ENCODE results near the gene TP53TG3D. TPM values are rescaled to one million over a fixed set of nuclear protein-coding genes. Genes with fewer than 3 reads are reported as not detected.
"Not testable (repeated sequence)": the region's sequence is repeated elsewhere in the genome, so short reads cannot be mapped to it uniquely, and the experiment has no call there.

TP53TG3D gene
- under 1 TPM in 1 of 2 experiments, not detected in 1; 0.98 TPM for total RNA-seq
- 0.39 TPM for polyA plus RNA-seq (2013, experiment 1 of 2)
- polyA plus RNA-seq (2013, experiment 2 of 2) = 0.41 TPM
- 0 to 1.5 (median 0.08) reads per million in 172 experiments for total RNA-seq

- H3K9me3 Mint-ChIP-seq; POLR2A ChIA-PET; H3K36me3 ChIP-seq (ENCODE audit: insufficient read depth, low read length); intact Hi-C loops (cut with DNase I, micrococcal nuclease); H3K27me3 ChIP-seq (ENCODE audit: control insufficient read depth in 1 of 2, insufficient read depth in 2 of 2, low read length in 2 of 2); H3K27ac ChIP-seq (ENCODE audit: low read depth in 1 of 2, low read length in 2 of 2); H3K4me1 Mint-ChIP-seq (ENCODE audit: low read depth); ATAC-seq (ENCODE audit: poor library complexity); H3K4me3 Mint-ChIP-seq; H3K9me3 ChIP-seq (ENCODE audit: control insufficient read depth in 1 of 2, insufficient read depth in 1 of 2, low read length in 2 of 2); DNase-seq; H3K27me3 Mint-ChIP-seq; H3K27ac Mint-ChIP-seq; H3K4me3 ChIP-seq (ENCODE audit: low read length); H3K36me3 Mint-ChIP-seq (ENCODE audit: low read depth); CTCF ChIA-PET; H3K4me1 ChIP-seq (ENCODE audit: insufficient read depth, low read length): not testable (repeated sequence)
Observed at GRCh38 chr16:32252986-32253385, at the start of gene TP53TG3D. TP53TG3D (plus strand) TSS chr16:32253286; CDS start chr16:32253354, 68 bp downstream.

- ATAC-seq (ENCODE audit: poor library complexity); CTCF ChIA-PET: not testable (repeated sequence)
- DNase-seq = peak in 8 of 14 experiments; percentile 0 to 52 (median 12)
Observed at GRCh38 chr16:32253507-32253906, 421 bp downstream of the TP53TG3D start.

GRCh38 chr16:32261526-32261925 is 8.4 kb downstream of the TP53TG3D start:
- CTCF ChIA-PET; H3K4me3 ChIP-seq (ENCODE audit: low read length); H3K4me1 Mint-ChIP-seq (ENCODE audit: low read depth); H3K36me3 ChIP-seq (ENCODE audit: insufficient read depth, low read length); intact Hi-C loops (cut with DNase I, micrococcal nuclease); DNase-seq; H3K27ac ChIP-seq (ENCODE audit: low read depth in 1 of 2, low read length in 2 of 2); H3K36me3 Mint-ChIP-seq (ENCODE audit: low read depth); H3K27me3 ChIP-seq (ENCODE audit: control insufficient read depth in 1 of 2, insufficient read depth in 2 of 2, low read length in 2 of 2); H3K4me3 Mint-ChIP-seq; H3K27ac Mint-ChIP-seq; ATAC-seq (ENCODE audit: poor library complexity); H3K27me3 Mint-ChIP-seq; POLR2A ChIA-PET; H3K9me3 Mint-ChIP-seq; H3K4me1 ChIP-seq (ENCODE audit: insufficient read depth, low read length); H3K9me3 ChIP-seq (ENCODE audit: control insufficient read depth in 1 of 2, insufficient read depth in 1 of 2, low read length in 2 of 2): not testable (repeated sequence)

More at GRCh38 chr16:32253507-32253906, 421 bp downstream of the TP53TG3D start:
- H3K27me3 Mint-ChIP-seq; H3K27me3 ChIP-seq (ENCODE audit: control insufficient read depth in 1 of 2, insufficient read depth in 2 of 2, low read length in 2 of 2); intact Hi-C loops (cut with DNase I, micrococcal nuclease); H3K9me3 ChIP-seq (ENCODE audit: control insufficient read depth in 1 of 2, insufficient read depth in 1 of 2, low read length in 2 of 2); H3K36me3 Mint-ChIP-seq (ENCODE audit: low read depth); H3K27ac ChIP-seq (ENCODE audit: low read depth in 1 of 2, low read length in 2 of 2); H3K27ac Mint-ChIP-seq; H3K9me3 Mint-ChIP-seq; H3K4me1 ChIP-seq (ENCODE audit: insufficient read depth, low read length); H3K36me3 ChIP-seq (ENCODE audit: insufficient read depth, low read length); H3K4me1 Mint-ChIP-seq (ENCODE audit: low read depth); H3K4me3 Mint-ChIP-seq; H3K4me3 ChIP-seq (ENCODE audit: low read length); POLR2A ChIA-PET: not testable (repeated sequence)

- POLR2A ChIA-PET, H3K4me3 Mint-ChIP-seq, DNase-seq: not testable (repeated sequence)
Observed at GRCh38 chr16:32263552-32263951, 10.5 kb downstream of the TP53TG3D start.

GRCh38 chr16:32281910-32282309 is 28.8 kb downstream of the TP53TG3D start:
- H3K36me3 Mint-ChIP-seq (ENCODE audit: low read depth); H3K27ac Mint-ChIP-seq; H3K27me3 ChIP-seq (ENCODE audit: control insufficient read depth in 1 of 2, insufficient read depth in 2 of 2, low read length in 2 of 2); H3K27me3 Mint-ChIP-seq; H3K27ac ChIP-seq (ENCODE audit: low read depth in 1 of 2, low read length in 2 of 2); CTCF ChIA-PET; H3K36me3 ChIP-seq (ENCODE audit: insufficient read depth, low read length); H3K4me3 Mint-ChIP-seq; DNase-seq; intact Hi-C loops (cut with DNase I, micrococcal nuclease); H3K4me1 ChIP-seq (ENCODE audit: insufficient read depth, low read length); H3K9me3 Mint-ChIP-seq; POLR2A ChIA-PET; ATAC-seq (ENCODE audit: poor library complexity); H3K4me3 ChIP-seq (ENCODE audit: low read length); H3K4me1 Mint-ChIP-seq (ENCODE audit: low read depth): not testable (repeated sequence)
- H3K9me3 ChIP-seq (ENCODE audit: control insufficient read depth in 1 of 2, insufficient read depth in 1 of 2, low read length in 2 of 2) = peaks cover 0 to 11% of the 10 kb centered on the region in 2 experiments

More at GRCh38 chr16:32263552-32263951, 10.5 kb downstream of the TP53TG3D start:
- ATAC-seq (ENCODE audit: poor library complexity); H3K4me3 ChIP-seq (ENCODE audit: low read length); H3K9me3 Mint-ChIP-seq; H3K36me3 Mint-ChIP-seq (ENCODE audit: low read depth); H3K27me3 ChIP-seq (ENCODE audit: control insufficient read depth in 1 of 2, insufficient read depth in 2 of 2, low read length in 2 of 2); intact Hi-C loops (cut with DNase I, micrococcal nuclease); H3K9me3 ChIP-seq (ENCODE audit: control insufficient read depth in 1 of 2, insufficient read depth in 1 of 2, low read length in 2 of 2); H3K4me1 Mint-ChIP-seq (ENCODE audit: low read depth); H3K4me1 ChIP-seq (ENCODE audit: insufficient read depth, low read length); H3K36me3 ChIP-seq (ENCODE audit: insufficient read depth, low read length); CTCF ChIA-PET; H3K27ac Mint-ChIP-seq; H3K27me3 Mint-ChIP-seq; H3K27ac ChIP-seq (ENCODE audit: low read depth in 1 of 2, low read length in 2 of 2): not testable (repeated sequence)

GRCh38 chr16:32283024-32283423 is 29.9 kb downstream of the TP53TG3D start:
- H3K4me3 Mint-ChIP-seq; intact Hi-C loops (cut with DNase I, micrococcal nuclease); CTCF ChIA-PET; H3K27ac Mint-ChIP-seq; H3K4me1 Mint-ChIP-seq (ENCODE audit: low read depth); H3K4me3 ChIP-seq (ENCODE audit: low read length); H3K27me3 Mint-ChIP-seq; ATAC-seq (ENCODE audit: poor library complexity); H3K36me3 ChIP-seq (ENCODE audit: insufficient read depth, low read length); H3K4me1 ChIP-seq (ENCODE audit: insufficient read depth, low read length); H3K27me3 ChIP-seq (ENCODE audit: control insufficient read depth in 1 of 2, insufficient read depth in 2 of 2, low read length in 2 of 2); H3K36me3 Mint-ChIP-seq (ENCODE audit: low read depth); H3K9me3 Mint-ChIP-seq; H3K27ac ChIP-seq (ENCODE audit: low read depth in 1 of 2, low read length in 2 of 2); DNase-seq; POLR2A ChIA-PET: not testable (repeated sequence)
- H3K9me3 ChIP-seq (ENCODE audit: control insufficient read depth in 1 of 2, insufficient read depth in 1 of 2, low read length in 2 of 2) = peaks cover 0 to 11% of the 10 kb centered on the region in 2 experiments

GRCh38 chr16:32283917-32284495 is 30.9 kb downstream of the TP53TG3D start:
- POLR2A ChIA-PET; H3K4me1 Mint-ChIP-seq (ENCODE audit: low read depth); intact Hi-C loops (cut with DNase I, micrococcal nuclease): not testable (repeated sequence)

More at GRCh38 chr16:32283917-32284495, 30.9 kb downstream of the TP53TG3D start:
- H3K27ac ChIP-seq (ENCODE audit: low read depth in 1 of 2, low read length in 2 of 2); CTCF ChIA-PET; H3K27ac Mint-ChIP-seq; H3K27me3 Mint-ChIP-seq; H3K4me3 Mint-ChIP-seq; H3K4me3 ChIP-seq (ENCODE audit: low read length); ATAC-seq (ENCODE audit: poor library complexity); H3K4me1 ChIP-seq (ENCODE audit: insufficient read depth, low read length); H3K27me3 ChIP-seq (ENCODE audit: control insufficient read depth in 1 of 2, insufficient read depth in 2 of 2, low read length in 2 of 2); H3K9me3 Mint-ChIP-seq; DNase-seq; H3K36me3 Mint-ChIP-seq (ENCODE audit: low read depth); H3K36me3 ChIP-seq (ENCODE audit: insufficient read depth, low read length): not testable (repeated sequence)
- peaks cover 0 to 11% of the 10 kb centered on the region in 2 experiments for H3K9me3 ChIP-seq (ENCODE audit: control insufficient read depth in 1 of 2, insufficient read depth in 1 of 2, low read length in 2 of 2)

Measured in CD4-positive, alpha-beta T cell (primary cell).